Measurements from ENCODE around the gene SLC16A5.

DNA sequence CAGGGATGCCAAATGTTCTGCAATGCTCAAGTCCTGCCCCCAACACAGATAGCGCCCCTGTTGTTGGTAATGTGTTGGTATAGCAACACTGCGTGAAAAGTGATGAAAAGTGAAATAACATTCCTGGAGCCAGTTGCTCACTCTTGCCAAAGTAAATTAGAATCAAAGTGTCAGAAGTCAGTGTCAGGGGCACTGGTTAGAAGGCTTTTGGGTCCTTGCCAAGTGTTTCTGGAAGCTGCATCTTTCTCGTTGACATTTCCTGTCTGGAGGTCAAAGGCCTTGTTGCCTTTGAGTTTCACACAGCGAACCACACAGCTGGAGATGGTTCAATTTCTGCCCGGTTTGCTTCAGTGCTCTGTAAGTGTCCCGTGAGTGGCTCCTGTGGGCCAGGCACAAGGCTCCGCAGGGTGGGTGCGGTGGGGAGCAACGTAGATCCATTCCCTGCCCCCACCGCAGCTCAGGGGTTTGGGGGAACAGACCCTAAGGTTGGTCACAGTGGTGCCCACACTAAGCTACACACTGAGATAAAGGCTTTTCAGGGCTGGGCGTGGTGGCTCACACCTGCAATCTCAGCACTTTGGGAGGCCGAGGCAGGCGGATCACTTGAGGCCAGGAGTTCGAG is 3.6 kb upstream of the SLC16A5 start:
- TF ChIP-seq CTCF (IDR thresholded peaks at IDR 0.05) (no peak), POLR2A (IDR thresholded peaks at IDR 0.05) (no peak)
